Muscle of arm (tissue), 12 donors: Measurements from ENCODE around the gene ING3. TPM values are rescaled to one million over a fixed set of nuclear protein-coding genes. Genes with fewer than 3 reads are reported as not detected.
"Not testable (repeated sequence)": the region's sequence is repeated elsewhere in the genome, so short reads cannot be mapped to it uniquely, and the experiment has no call there.

Experiments
- DNase-seq: peaks from one replicate; pipeline ENCODE4 v3.0.0-alpha.2; 2013
- polyA plus RNA-seq, 12 donors: library from polyadenylated mRNA; unstranded; fragments of 120-200 nt; gene quantifications; one replicate each; pipeline ENCODE4 v1.2.1, GENCODE V29; 2013; ENCODE audit not compliant: insufficient read length in 12 of 12

The ING3 gene
- polyA plus RNA-seq, 12 donors = 14.2 to 32.3 (median 22.5) TPM; not detected in 1

- DNase-seq = no peak
Observed at GRCh38 chr7:120944826-120945562, 5.6 kb upstream of the ING3 start.

DNA sequence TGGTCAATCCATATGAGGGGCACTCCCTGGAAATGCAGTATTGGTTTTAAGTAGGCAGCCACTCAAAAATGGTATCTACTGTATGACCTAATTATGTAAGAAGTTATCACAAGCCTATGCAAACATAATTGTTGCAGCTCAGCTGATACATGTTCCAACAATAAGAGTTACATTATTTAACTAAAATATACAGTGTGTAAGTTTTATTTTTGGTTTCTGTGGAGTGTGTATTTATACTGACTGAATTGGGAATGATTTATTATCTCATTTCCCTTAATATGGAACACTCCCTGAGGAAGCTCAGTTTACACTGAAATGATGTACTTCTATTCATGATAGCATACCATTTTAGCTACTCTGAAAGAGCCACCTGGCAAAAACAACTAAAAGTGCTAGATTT, 2.6 kb upstream of the ING3 start:
- no peak for DNase-seq

DNA sequence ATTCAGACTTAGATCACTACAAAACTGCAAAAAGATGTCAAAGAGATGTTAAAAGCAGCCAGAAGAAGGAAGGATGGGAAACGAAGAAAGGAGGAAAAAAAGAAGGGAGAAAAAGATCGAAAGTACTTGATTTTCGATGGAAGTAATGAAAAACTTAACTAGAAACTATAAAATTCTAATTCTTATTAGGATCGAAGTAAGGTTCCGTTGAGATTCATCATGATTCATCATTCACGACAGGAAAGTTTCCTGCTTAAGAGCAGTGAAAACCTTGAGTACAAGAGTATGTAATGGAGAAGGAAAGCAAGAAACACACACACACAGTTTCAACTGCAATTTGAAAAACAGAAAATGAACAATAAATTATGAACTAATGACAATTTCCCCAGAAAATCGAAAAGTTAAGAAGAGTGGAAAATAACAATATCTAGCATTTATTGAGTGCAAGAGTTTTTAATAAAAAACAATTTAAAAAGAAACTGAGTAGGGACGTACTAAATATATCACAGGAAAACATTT, 1.1 kb upstream of the ING3 start:
- DNase-seq = no peak

DNA sequence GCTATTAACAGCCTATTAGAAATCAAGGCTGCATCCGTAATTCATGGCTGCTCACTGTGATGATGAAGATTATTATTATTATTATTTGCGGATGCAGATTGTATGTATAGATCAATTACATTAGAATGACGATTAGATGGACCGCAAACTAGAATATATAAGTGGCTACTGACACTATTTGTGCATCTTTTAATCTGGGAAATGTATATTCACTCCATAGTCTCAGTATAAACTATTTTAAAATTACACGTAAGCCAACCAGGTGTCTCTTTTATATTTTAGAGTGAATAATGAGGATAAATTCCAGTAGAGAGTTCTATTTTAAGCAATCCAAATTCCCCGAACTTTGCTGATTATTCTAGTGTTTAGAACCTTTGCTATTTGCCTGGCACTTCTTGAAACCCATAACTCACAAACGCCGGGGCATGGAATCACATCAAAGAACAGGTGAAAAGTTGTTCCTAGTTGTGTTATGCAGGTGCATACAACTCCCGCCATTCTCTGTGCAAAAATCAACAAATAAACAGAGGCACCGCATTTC, 509 bp upstream of the ING3 start:
- no peak for DNase-seq

- DNase-seq = no peak
Observed at GRCh38 chr7:120951309-120951699, 727 bp downstream of the ING3 start.

DNA sequence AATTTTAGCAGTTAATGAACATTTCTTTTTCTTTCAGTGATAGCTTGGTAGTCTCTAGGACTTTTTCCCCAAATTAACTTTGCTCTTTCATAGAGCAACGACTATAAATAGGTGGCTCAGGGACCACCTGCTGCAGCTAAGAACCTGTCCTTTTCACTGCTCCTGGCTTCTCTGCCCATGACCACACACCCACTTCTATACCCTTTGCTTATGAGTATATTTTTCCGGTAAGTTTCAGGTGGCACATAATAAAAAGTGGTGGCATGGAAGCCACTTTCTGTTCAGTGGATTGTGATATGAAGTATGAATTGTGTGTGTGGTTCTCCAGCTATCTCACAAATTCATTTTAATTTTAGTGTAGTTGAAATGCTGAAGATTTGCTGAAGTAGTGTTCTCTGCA, 1.2 kb downstream of the ING3 start:
- no peak for DNase-seq

GRCh38 chr7:120955577-120956149, 5.1 kb downstream of the ING3 start:
- DNase-seq = no peak

- DNase-seq = no peak
Observed at GRCh38 chr7:120959929-120960484, 9.4 kb downstream of the ING3 start.

DNA sequence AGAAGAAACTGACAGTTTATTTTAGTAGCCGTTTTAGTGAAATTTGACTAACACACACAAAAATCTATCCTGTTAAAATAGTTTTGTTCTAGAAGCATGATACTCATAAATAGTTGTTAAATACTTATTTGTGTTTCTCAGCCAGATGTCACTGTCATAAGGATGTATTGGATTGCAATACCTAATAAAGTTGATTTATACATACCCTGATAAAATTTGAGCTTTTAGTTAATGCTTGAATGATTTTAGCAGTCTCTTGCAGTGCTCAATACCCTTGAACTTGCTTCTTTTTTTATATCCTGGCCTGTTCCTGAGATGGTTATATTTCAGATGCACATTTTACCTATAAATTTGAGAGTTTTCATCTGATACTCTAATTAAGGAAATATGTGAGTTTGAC, 10.1 kb downstream of the ING3 start:
- no peak for DNase-seq

DNA sequence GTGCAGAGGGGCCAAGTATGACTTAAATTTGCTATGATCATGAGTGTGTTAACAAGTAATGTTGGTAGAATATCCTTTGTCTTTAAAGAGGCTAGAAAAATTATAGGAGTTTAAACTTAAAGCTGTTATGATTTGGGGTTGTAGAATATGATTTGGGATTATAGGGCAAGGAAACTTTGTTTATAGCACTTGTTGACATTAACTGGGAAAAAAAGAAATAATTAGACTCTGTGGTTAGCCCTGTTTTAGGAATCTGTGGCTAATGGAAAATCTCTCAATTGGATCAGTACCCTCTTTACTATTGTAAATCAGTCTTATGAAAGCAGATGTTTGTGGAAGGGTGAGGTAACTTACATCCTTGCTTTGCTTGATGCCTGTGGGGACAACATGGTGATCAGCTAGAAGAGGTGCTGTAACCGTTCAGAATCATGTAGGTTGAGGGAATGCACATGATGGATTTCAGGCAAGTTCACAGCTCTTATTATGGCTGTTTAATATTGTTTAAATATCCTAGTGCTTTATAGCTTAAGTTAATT, 11.1 kb downstream of the ING3 start:
- DNase-seq = no peak

DNA sequence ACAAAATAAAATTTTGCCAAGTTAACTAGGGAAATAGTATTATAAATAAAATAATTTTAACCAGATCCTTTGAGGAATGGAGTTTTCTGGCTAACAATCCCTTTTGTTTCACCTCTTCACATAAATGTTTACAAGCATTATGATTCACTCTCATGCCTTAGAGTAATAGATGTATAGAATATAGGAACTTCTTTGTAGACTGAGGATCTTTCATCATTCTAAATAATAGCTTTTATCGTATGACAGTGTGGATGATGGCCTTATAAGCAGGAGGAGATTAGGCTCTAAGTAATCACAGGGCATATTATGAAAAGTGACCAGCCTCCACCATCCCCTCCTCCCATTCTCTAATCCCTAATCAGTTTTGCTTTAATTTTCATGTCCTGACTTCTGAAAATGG, 13.5 kb downstream of the ING3 start:
- no peak for DNase-seq

DNA sequence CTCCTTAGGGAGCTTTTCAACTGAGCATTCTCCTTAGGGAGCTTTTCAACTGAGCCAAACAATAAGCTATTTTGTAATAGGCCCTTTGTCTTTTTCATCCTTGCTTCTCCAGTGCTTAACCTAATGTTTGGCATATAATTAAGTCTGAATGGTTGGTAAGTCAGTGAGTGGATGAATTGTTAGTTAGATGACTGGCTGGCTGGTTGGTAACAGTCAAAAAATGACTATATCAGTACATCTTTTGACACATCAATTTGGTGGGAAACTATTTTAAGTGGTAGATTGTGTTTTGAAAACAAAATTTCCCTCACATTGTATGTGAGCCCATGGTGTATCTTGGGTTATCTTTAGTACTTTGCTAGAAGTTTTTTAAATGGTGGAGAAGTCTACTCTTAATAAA, 16.4 kb downstream of the ING3 start:
- DNase-seq = no peak

- no peak for DNase-seq
Observed at GRCh38 chr7:120973849-120974248, 23.3 kb downstream of the ING3 start.

DNA sequence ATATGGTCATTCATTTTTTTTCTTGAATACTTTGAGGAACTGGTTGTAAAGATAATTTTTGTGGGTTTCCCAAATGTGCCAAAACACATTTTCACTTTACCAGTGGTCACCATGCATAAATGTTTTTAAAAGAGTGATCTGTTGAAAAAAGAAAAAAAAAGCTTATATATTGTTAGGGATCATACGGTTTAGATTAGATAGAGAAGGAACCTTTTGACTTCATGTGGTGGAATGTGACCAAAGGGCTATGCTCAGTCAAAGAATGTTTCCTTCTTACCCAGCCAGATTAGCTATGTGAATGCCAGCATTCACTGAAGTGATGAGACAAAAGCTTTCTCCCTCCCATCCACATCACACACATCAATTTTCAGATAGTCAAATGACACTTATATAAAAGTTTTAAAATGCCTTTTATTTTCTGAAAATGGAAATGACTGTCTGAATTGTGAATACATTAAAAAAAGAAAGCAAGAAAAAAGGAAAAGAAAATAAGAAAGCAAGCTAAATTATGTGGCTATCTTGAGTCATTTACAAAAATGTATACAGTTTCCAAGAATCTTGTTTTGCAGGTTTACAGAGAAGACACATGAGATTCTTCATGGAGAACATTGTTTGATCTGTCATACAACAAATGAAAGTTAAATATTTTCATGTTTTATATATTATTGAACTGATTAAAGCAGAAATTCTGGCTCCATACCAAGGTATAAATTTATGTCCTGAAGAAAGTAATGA, 29.4 kb downstream of the ING3 start:
- DNase-seq = peak; percentile 25

DNA sequence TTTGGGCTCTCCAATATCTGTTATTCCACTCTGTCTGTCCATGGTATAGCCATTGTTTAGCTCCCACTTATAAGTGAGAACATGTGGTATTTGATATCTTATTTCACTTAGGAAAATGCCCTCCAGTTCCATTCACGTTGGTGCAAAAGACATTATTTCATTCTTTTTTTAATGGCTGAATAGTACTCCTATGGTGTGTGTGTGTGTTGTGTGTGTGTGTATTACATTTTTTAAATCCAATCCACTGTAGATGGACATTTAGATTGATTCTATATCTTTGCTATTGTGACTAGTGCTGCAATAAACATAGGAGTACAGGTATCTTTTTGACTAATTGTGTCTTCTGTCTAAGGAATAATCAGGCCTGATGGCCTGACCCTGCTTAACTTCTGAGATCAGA, 30.5 kb downstream of the ING3 start:
- DNase-seq = no peak

DNA sequence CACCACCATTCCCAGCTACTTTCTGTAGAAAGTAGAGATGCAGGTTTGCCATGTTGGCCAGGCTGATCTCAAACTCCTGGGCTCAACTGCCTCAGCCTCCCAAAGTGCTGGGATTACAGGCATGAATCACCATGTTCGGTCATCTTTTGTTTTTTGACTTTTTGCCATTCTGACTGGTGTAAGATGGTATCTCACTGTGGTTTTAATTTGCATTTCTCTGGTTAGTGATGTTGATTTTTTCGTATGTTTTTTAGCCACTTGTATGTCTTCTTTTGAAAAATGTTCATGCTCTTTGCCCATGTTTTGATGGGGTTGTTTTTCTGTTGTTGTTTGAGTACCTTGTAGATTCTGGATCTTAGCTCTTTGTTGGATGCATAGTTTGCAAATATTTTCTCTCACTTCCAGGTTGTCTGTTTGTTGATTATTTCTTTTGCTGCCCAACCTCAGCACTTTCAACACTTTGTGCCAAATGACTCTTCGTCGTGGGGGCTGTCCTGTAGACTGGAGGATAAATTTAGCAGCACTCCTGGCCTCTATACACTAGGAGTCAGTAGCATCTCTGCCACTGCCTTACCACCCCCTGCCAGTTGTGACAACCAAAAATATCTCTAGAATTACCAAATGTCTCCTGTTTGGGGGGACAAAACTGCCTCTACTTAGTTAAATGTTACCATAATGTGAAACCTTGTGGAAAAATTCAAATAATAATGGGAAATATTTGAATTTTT, 31.5 kb downstream of the ING3 start:
- no peak for DNase-seq

DNA sequence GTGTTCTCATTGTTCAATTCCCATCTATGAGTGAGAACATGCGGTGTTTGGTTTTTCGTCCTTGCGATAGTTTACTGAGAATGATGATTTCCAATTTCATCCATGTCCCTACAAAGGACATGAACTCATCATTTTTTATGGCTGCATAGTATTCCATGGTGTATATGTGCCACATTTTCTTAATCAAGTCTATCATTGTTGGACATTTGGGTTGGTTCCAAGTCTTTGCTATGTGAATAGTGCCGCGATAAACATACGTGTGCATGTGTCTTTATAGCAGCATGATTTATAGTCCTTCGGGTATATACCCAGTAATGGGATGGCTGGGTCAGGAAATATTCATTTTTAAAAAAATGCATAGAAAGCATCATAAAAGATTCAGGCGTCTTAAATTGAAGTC, 33.0 kb downstream of the ING3 start:
- not testable (repeated sequence) for DNase-seq

GRCh38 chr7:120984406-120984805, 33.8 kb downstream of the ING3 start:
- no peak for DNase-seq

DNA sequence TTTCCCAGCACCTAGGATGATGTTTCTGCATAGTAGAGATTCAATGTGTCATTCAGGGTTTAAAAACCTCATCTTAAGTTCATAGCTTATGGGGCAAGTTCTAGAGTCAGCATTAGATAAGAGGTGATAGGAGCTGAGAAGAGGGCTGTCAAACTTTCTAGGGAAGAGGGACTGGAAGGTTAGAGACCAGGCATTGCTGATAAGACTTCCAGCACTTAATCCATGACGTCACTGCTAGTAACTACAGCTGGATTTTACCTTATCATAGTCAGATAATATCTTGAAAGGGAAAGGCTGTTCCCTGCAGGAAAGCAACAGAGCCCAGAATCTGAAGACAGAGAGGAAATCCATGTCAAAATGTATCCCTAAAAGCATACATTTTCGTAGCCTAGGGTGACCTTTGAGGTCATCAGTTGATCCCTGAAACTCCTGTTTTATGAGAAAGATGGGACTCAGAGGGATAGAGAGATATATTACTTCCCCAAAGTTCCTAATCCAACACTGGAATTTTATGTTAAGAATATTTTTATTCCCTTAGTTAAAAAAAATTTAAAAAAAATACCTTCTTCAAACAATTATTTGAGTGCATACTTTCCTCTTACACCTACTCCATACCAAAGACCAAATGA, 34.7 kb downstream of the ING3 start:
- no peak for DNase-seq

- DNase-seq = no peak
Observed at GRCh38 chr7:120985839-120986238, 35.3 kb downstream of the ING3 start.

GRCh38 chr7:120986650-120987049, 36.1 kb downstream of the ING3 start:
- DNase-seq = no peak
